CMK (cell line): ENCODE measurements around the gene SECTM1.

Experiments used
- DNase-seq: peaks from one replicate; pipeline ENCODE4 v3.0.0-alpha.2; 2010; ENCODE audit warnings: low read depth

SECTM1 gene

GRCh38 chr17:82278786-82279391 lies 54.7 kb downstream of the SECTM1 start:
- DNase-seq = no peak

GRCh38 chr17:82278308-82278707 lies 55.3 kb downstream of the SECTM1 start:
- DNase-seq = no peak

GRCh38 chr17:82277851-82278250 lies 55.7 kb downstream of the SECTM1 start:
- DNase-seq = no peak

- no peak for DNase-seq
Measured at GRCh38 chr17:82276938-82277337, 56.6 kb downstream of the SECTM1 start.

DNA sequence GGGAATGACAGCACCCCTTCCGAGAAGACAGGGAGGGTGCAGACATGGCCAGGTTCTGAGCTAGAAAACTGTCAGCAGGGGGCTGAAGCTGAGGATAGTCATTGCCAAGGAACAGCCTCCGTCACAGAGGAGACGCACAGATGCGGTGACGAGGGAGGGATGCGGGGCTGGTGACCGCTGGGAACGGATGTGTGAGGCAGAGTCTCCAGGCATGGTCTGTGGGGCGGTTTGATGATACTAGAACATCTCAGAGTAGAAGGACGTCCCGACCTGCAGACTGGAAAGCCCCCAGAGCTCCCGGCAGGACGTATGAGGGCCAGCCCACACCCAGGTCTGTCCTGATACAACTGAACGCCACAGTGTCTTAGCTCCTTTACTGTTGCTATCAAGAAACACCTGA lies 58.2 kb downstream of the SECTM1 start:
- no peak for DNase-seq

- DNase-seq = no peak
Measured at GRCh38 chr17:82274134-82275020, 59.2 kb downstream of the SECTM1 start.

GRCh38 chr17:82273327-82274133 lies 60.0 kb downstream of the SECTM1 start, which contains the start of gene CSNK1D:
TSS of gene CSNK1D (minus strand) at chr17:82273700. CDS start at chr17:82273381, 319 bp downstream.
- DNase-seq = peak; percentile 68

GRCh38 chr17:82272495-82273326 lies 60.9 kb downstream of the SECTM1 start:
- peak; percentile 78 for DNase-seq

- no peak for DNase-seq
Measured at GRCh38 chr17:82271401-82271800, 62.2 kb downstream of the SECTM1 start.
